ENCODE measurements around the gene LRP2.
A peak's percentile ranks its signal among the peaks of the same experiment; 100 is the strongest.

The LRP2 gene

GRCh38 chr2:169260846-169261642 is 101.3 kb downstream of the LRP2 start:
- Histone ChIP-seq H3K27ac (ENCODE audit: extremely low read depth, low read depth, low read length) (no peak overlapping the region), H3K4me3 (ENCODE audit: low read depth, low read length) (no peak overlapping the region), H3K9me3 (ENCODE audit: control insufficient read depth, insufficient read depth, low read depth, low read length) (no peaks in the 10 kb centered on the region), H3K4me1 (ENCODE audit: control insufficient read depth, insufficient read depth, low read length) (no peaks in the 10 kb centered on the region), H3K36me3 (ENCODE audit: control insufficient read depth in 2 of 2, insufficient read depth in 1 of 2, low read length in 2 of 2) (no peaks in the 10 kb centered on the region)
- POLR2A ChIA-PET = no interaction called here
- CTCF ChIA-PET = interaction anchor here (0.7 kb wide), 1 partner anchor 260 kb away, joined by 3 read pairs; no protein-coding TSS in a partner anchor
- TF ChIP-seq, protein P1, sequence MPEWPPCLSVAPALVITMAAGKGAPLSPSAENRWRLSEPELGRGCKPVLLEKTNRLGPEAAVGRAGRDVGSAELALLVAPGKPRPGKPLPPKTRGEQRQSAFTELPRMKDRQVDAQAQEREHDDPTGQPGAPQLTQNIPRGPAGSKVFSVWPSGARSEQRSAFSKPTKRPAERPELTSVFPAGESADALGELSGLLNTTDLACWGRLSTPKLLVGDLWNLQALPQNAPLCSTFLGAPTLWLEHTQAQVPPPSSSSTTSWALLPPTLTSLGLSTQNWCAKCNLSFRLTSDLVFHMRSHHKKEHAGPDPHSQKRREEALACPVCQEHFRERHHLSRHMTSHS (tag by site-specific recombination; IDR thresholded peaks at IDR 0.05) = no peak
- TF ChIP-seq ZNF140 (tag by site-specific recombination; IDR thresholded peaks at IDR 0.05) (no peak), HOXC10 (CRISPR knock-in tag; IDR thresholded peaks at IDR 0.05) (no peak), ZFP3 (tag by site-specific recombination; IDR thresholded peaks at IDR 0.05; ENCODE audit: low read depth) (no peak), ZNF19 (tag by site-specific recombination; IDR thresholded peaks at IDR 0.05; ENCODE audit: low read depth) (no peak), ZNF585B (tag by site-specific recombination; IDR thresholded peaks at IDR 0.05) (no peak), ZNF426 (tag by site-specific recombination; IDR thresholded peaks at IDR 0.05) (no peak), ZNF623 (tag by site-specific recombination; IDR thresholded peaks at IDR 0.05) (no peak), KLF7 (tag by site-specific recombination; IDR thresholded peaks at IDR 0.05; ENCODE audit: borderline replicate concordance) (no peak), OVOL3 (tag by site-specific recombination; IDR thresholded peaks at IDR 0.05) (no peak), ZNF169 (tag by site-specific recombination; IDR thresholded peaks at IDR 0.05) (no peak), ZNF48 (tag by site-specific recombination; IDR thresholded peaks at IDR 0.05) (no peak), HOXA7 (CRISPR knock-in tag; IDR thresholded peaks at IDR 0.05; ENCODE audit: borderline replicate concordance) (no peak), ZBTB17 (tag by site-specific recombination; IDR thresholded peaks at IDR 0.05) (no peak), GLI4 (tag by site-specific recombination; IDR thresholded peaks at IDR 0.05) (no peak), ZNF10 (tag by site-specific recombination; IDR thresholded peaks at IDR 0.05) (no peak)
- TF ChIP-seq, protein P2, sequence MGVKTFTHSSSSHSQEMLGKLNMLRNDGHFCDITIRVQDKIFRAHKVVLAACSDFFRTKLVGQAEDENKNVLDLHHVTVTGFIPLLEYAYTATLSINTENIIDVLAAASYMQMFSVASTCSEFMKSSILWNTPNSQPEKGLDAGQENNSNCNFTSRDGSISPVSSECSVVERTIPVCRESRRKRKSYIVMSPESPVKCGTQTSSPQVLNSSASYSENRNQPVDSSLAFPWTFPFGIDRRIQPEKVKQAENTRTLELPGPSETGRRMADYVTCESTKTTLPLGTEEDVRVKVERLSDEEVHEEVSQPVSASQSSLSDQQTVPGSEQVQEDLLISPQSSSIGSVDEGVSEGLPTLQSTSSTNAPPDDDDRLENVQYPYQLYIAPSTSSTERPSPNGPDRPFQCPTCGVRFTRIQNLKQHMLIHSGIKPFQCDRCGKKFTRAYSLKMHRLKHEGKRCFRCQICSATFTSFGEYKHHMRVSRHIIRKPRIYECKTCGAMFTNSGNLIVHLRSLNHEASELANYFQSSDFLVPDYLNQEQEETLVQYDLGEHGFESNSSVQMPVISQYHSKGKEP (tag by site-specific recombination; IDR thresholded peaks at IDR 0.05) = no peak
- TF ChIP-seq, protein P3, sequence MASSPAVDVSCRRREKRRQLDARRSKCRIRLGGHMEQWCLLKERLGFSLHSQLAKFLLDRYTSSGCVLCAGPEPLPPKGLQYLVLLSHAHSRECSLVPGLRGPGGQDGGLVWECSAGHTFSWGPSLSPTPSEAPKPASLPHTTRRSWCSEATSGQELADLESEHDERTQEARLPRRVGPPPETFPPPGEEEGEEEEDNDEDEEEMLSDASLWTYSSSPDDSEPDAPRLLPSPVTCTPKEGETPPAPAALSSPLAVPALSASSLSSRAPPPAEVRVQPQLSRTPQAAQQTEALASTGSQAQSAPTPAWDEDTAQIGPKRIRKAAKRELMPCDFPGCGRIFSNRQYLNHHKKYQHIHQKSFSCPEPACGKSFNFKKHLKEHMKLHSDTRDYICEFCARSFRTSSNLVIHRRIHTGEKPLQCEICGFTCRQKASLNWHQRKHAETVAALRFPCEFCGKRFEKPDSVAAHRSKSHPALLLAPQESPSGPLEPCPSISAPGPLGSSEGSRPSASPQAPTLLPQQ (tag by site-specific recombination; IDR thresholded peaks at IDR 0.05) = no peak
- TF ChIP-seq, protein P4, sequence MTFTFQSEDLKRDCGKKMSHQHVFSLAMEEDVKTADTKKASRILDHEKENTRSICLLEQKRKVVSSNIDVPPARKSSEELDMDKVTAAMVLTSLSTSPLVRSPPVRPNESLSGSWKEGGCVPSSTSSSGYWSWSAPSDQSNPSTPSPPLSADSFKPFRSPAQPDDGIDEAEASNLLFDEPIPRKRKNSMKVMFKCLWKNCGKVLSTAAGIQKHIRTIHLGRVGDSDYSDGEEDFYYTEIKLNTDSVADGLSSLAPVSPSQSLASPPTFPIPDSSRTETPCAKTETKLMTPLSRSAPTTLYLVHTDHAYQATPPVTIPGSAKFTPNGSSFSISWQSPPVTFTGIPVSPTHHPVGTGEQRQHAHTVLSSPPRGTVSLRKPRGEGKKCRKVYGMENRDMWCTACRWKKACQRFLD (tag by site-specific recombination; IDR thresholded peaks at IDR 0.05) = no peak

DNA sequence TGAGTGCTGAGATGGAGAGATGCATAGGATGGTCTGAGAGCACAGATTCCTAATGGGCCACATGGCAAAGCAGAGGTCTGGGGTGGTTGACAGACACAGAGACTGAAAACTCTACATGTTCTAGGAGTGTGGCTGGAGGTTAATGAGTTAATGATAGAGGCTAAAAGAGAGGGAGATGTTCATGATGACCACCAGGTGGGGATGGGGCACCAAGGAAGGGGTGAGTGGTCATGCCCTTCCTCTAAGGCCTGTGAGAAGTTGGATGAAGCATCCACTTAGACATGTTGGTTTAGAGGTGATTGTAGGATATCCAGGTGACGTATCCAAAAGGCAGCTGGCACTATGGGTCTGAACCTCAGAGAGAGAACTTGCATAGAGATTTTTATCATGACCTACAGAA is 102.1 kb downstream of the LRP2 start:
- TF ChIP-seq ZNF654 (tag by site-specific recombination; IDR thresholded peaks at IDR 0.05; ENCODE audit: low read depth) (peak; percentile 16; the same call in 1 of the 2 replicates), CTCF (tag by site-specific recombination; IDR thresholded peaks at IDR 0.05) (0 out of 2 replicates have a peak, but pooled peaks have one; percentile 28), ZSCAN18 (tag by site-specific recombination; IDR thresholded peaks at IDR 0.05) (no peak)
- no peak overlapping the region for H3K4me3 ChIP-seq (ENCODE audit: low read depth, low read length)
- H3K9me3 ChIP-seq (ENCODE audit: control insufficient read depth, insufficient read depth, low read depth, low read length) = no peaks in the 10 kb centered on the region
- H3K36me3 ChIP-seq (ENCODE audit: control insufficient read depth in 2 of 2, insufficient read depth in 1 of 2, low read length in 2 of 2) = peaks cover 0 to under 1% of the 10 kb centered on the region in 2 experiments; a peak in 1 of 3 replicates
- ChIA-PET POLR2A (no interaction called here), CTCF (no interaction called here)
- H3K4me1 ChIP-seq (ENCODE audit: control insufficient read depth, insufficient read depth, low read length) = no peaks in the 10 kb centered on the region
- H3K27ac ChIP-seq (ENCODE audit: extremely low read depth, low read depth, low read length) = no peak overlapping the region

All from HEK293 (cell line).